HG03575 (cell line): Measurements from ENCODE around the gene CREB5.

Experiments used
- ATAC-seq: cut with Tn5 transposase; IDR thresholded peaks from one replicate; pipeline ENCODE4 v1.9.1; 2021; ENCODE audit not compliant: unreplicated experiment, insufficient number of reproducible peaks, low FRiP score; ENCODE audit errors: extremely low read depth

Gene CREB5

GRCh38 chr7:28643584-28644340 lies 231.4 kb downstream of the CREB5 start:
- ATAC-seq: no peak

- ATAC-seq: no peak
Measured at GRCh38 chr7:28645866-28646265, 233.5 kb downstream of the CREB5 start.

- ATAC-seq: no peak
Measured at GRCh38 chr7:28646376-28647075, 234.2 kb downstream of the CREB5 start.

GRCh38 chr7:28647076-28647421 lies 234.7 kb downstream of the CREB5 start:
- no peak for ATAC-seq

GRCh38 chr7:28649189-28649588 lies 236.9 kb downstream of the CREB5 start:
- ATAC-seq: no peak

GRCh38 chr7:28649811-28650210 lies 237.5 kb downstream of the CREB5 start:
- ATAC-seq: no peak

GRCh38 chr7:28654110-28654509 lies 241.8 kb downstream of the CREB5 start:
- no peak for ATAC-seq

GRCh38 chr7:28656529-28656928 lies 244.2 kb downstream of the CREB5 start:
- no peak for ATAC-seq

GRCh38 chr7:28658381-28658780 lies 246.1 kb downstream of the CREB5 start:
- no peak for ATAC-seq

GRCh38 chr7:28660132-28660531 lies 247.8 kb downstream of the CREB5 start:
- ATAC-seq: no peak

- ATAC-seq: no peak
Measured at GRCh38 chr7:28661826-28662595, 249.7 kb downstream of the CREB5 start.

- ATAC-seq: no peak
Measured at GRCh38 chr7:28666154-28666553, 253.8 kb downstream of the CREB5 start.

GRCh38 chr7:28668085-28668484 lies 255.8 kb downstream of the CREB5 start:
- no peak for ATAC-seq

- ATAC-seq: no peak
Measured at GRCh38 chr7:28669330-28669729, 257.0 kb downstream of the CREB5 start.

GRCh38 chr7:28671526-28671925 lies 259.2 kb downstream of the CREB5 start:
- ATAC-seq: no peak

- ATAC-seq: no peak
Measured at GRCh38 chr7:28672397-28672797, 260.1 kb downstream of the CREB5 start.

GRCh38 chr7:28674359-28674782 lies 262.1 kb downstream of the CREB5 start:
- ATAC-seq: no peak

- ATAC-seq: no peak
Measured at GRCh38 chr7:28675429-28675828, 263.1 kb downstream of the CREB5 start.

- no peak for ATAC-seq
Measured at GRCh38 chr7:28677668-28678067, 265.4 kb downstream of the CREB5 start.

GRCh38 chr7:28678431-28678965 lies 266.2 kb downstream of the CREB5 start:
- no peak for ATAC-seq
